NCI-H226 (cell line): ENCODE results near the gene NUP210.

ENCODE experiments used
- DNase-seq: peaks from one replicate; pipeline ENCODE4 v3.0.0-alpha.2; 2015

NUP210 gene

DNA sequence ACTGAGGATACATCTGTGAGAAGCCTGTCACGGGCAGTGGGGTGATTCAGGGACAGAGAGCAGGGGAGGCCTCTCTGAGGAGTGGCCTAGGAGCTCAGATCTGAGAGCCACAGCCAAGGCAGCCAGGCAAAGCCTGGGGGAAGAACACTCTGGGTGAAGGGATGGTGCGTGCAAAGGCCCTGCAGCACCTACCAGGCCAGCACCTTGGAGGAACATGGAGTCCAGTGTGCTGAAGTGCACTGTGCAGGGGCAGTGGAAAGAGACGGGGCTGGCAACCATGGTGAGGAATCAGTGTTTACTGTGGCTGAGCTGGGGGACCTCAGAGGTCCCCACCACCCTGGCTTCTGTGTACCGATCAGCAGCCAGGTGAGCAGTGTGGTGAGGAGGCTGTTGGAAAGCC lies 48.0 kb downstream of the NUP210 start:
- no peak for DNase-seq

DNA sequence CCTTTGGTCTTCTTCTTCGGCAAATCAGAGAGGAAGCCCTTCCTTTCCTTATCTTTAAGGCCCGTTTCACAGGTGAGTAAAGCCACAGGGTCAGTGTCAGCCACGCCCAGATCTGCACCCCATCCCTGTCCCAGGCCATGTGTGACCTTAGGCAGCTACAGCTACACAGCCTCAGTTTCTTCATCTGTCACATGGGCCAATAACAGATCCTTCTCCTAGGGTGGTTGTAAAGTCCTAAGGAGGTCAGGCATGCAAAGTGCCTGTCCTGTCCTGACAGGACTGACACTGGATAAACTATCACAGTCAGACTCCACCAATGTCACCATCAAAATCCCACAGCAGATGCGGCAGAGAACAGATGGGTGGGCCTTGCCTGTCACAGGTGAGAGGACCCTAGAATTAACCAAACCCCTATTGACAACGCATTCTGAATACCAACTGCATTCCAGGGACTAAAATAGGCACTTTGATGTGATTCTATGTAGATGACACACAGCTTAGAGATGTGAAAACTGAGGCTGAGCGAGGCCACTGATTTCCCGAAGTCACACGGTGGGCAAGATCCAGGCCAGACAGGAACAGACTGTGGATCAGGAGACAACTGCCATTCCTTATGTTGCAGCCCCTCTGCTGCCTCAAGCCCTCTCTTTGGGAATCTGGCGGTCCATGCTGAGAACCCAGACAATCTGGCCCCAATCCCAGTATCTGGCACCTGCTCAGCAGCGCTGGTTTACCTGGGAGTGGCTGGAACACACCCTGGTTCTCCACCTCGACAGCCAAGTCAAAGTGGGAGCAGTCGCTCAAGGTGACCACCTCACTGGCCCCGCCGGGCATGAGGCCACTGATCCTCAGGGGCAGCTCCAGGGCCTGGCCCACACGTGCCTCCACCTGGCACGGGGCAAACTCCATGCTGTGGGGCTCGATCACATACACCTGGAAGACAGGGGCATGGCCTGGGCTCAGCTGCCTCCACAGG lies 48.7 kb downstream of the NUP210 start:
- no peak for DNase-seq

DNA sequence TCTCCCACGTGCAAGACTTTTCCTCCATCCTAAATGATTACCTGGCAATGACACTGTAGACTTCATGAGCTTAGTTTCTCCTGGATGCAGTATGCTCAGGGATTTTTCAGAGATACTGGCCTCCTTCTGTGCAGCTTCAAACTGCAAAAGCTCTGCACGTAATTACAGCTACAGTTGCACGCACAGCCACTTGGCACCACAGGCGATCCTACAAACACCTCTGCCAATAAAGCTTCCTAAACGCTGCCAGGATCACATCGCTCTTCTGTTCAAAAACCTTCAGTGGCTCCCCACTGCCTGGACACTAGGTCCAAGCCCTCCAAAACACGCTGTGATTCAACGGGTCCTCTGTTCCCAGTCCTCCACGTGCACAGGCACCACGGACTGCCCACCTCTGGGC lies 49.5 kb downstream of the NUP210 start:
- no peak for DNase-seq

DNA sequence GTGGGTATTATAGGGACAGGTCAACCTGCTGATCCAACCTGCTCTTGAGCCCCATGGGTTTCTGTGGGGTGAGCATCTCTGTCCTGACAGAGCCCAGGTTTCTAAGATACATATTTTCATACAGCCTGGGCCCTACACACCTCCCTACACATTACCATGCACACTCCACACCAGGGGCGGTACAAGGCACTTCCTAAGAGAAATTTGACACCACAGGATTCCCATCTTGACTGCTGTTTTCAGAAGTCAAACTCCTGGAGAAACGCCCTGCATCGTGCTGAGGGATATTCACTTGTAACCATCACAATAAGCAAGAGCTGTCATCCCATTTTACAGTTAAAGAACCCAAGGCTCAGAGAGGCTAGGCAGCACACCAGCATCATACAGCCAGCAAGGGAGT lies 50.1 kb downstream of the NUP210 start:
- DNase-seq, result no peak

DNA sequence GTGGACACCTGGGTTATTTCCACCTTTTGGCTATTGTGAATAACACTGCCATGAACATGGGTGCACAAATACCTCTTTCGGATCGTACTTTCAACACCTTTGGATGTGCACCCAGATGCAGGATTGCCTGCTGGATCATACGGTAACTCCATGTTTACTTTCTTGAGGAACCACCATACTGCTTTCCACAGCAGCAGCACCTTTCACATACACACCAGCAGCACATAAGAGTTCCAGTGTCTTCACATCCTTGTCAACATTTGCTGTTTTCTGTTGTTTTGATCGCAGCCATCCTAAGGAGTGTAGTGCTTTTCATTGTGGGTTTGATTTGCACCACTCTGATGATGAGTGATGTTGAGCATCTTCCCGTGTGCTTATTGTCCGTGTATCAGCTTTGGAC lies 51.3 kb downstream of the NUP210 start:
- DNase-seq, result no peak

DNA sequence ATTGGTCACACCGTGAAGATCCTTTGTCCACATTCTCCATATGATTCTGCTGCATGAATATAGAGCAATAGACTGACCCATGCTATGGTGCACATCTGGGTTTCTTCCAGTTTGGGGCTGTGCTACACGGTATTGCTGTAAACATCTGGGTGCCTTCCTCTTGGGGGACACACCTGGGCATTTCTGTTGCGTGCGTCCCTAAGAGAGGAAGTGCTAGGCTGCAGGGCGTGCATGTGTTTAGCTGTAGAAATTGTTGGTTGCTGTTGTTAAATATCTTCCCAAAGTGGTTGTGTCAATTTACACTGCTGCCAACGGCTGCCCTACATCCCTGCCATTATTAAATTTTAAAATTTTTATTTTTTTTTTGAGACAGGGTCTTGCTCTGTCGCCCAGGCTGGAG lies 52.4 kb downstream of the NUP210 start:
- no peak for DNase-seq

DNA sequence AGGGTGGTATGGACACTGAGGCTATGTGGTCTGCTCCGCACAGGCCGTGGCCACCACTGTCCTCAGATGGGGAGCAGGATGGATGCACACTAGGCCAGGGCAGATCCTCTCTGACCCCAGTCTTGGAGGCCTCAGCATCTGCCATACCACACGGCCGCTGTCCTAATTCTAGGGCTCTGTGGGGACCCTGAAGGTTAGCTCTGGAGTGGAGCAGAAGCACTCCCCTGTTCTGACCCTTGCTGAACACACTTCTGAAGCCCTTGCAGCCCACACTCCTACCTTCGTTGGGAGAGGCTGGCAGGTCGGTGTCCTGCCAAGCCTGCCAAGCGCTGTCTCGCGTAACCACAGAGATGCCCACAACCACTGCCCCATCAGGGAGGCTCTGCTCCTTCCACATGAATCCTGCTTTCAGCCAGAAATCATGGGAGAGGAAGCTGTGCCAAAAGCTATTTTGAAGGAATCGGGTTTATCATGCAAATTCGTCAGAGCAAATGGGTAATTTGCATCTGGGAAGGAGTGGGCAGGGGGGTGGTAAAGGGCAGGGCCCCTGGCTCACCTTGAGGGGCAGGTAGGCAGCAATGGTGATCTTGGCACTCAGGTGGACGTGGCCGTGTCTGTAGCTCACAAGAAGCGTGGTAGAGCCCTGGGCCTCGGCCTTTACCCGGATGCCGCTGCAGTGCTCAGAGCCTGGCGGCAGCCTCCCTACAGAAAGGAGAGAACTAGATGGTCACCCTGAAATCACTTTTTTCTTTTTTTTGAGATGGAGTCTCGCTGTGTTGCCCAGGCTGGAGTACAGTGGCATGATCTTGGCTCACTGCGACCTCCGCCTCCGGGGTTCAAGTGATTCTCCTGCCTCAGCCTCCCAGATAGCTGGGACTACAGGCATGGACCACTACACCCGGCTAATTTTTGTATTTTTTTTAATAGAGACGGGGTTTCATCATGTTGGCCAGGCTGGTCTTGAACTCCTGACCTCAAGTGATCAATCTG lies 54.4 kb downstream of the NUP210 start:
- no peak for DNase-seq

DNA sequence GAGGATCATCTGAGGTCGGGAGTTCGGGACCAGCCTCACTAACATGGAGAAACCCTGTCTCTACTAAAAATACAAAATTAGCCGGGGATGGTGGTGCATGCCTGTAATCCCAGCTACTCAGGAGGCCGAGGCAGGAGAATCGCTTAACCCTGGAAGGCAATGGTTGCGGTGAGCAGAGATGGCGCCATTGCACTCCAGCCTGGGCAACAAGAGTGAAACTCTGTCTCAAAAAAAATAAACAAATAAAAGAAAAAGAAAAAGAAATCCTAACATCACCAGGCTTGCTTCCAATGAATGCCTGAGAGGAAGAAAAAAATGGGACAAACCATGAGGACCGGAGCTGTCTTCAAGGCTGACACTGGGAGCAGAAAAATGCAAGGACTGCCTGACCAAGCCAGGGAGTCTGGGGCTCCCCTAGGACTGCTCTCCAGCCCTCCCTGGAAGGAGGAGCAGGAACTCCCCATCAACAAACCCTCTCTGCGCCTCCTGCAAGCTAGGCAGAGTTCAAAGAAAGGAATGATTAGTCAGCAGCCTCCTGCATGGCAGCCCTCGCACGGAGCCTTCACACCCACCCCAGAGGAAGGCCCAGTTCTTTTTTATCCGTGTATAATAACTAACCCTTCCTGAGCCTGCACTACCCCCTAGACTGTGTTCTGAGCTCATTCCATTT lies 55.4 kb downstream of the NUP210 start:
- no peak for DNase-seq

DNA sequence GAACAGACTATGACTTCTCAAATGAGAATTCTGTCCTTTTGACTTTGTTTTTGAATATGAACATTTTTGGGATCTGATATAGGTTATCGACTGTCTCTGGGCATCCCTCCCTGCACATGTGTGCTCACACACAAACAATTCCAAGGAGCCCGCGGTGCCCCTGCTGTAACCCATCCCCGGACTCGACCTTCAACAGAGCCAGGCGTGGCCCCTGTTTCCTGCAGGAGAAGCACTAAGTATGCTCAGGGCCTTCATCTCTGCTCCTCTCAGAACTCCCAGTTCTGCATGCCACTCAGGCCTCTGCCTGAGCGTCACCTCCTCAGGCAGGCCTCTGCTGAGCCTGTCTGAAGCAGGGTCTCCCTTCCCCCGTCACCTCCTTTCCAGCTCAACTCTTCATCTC lies 57.6 kb downstream of the NUP210 start:
- no peak for DNase-seq

DNA sequence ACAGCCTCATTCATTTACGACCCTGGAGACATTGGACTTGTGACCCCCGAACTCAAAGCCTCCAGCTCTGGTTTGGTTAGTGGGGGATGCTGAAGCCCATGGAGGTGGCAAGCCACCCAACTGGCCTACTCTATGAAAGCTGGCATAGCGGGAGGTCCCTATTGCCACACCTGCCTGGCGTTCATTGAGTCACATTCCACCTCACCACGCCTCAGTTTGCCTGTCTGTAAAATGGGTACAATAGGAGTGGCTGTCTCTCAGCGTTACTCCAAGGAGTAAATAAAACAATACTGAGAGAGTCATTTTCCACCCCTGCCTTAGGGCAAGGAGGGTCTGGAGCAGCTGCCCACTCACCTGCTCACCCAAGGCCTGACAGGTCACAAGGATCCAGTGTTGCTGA lies 60.2 kb downstream of the NUP210 start:
- no peak for DNase-seq

DNA sequence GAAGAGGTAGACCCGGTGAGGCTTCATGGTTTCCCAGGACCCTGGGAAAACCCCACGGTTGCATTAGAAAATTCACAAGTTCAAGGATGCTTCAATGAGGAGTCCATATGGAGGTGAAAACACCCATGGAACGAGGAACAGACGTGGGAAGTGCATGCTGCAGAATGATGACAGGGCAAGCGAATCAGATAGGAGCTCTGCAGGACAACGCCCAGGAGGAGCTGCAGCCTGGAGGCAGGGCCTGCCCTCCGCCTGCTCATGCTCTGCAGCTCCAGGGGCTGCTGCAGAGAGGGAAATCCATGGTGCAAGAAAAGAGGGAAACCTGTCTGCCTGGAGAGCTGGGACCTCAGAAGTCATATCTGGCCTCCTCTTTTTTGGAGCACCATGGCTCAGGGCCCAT lies 61.5 kb downstream of the NUP210 start:
- no peak for DNase-seq

DNA sequence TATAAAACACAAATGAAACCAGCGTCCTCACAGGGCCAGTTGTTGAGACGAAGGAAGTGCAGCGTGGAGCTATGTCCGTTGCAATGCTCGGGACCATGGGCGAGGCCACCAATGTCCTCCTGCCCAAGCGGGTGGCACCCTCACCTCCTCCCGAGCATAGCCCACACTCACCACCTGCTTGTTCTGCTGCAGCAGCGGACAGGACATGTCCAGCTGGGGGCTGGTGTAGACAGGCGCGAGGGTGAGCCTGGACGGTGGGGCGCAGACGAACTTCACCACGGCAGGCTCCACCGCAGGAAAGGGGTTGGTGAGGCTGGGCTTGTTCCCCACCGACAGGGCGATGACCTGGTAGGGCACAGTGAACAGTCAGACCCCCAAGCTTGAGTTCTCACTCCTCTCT lies 62.1 kb downstream of the NUP210 start:
- no peak for DNase-seq

DNA sequence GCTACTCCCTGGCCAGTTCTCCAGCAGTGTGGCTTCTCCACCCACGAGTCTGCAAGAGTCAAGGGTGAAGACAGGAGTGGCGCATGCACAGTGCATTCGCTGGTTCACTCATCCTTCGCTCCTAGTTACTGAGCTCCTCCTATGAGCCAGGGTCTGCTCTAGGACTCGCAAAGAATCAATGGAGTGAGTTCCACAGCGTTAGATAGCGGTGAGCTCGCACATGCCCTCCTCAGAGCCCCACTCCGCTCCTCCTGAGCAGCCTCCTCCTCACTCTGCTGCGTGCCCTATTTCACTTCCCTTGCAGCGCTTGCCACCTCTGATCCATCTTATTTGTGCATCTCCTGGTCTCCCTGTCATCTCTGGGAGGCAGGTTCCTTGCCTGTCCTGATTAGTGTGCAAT lies 63.0 kb downstream of the NUP210 start:
- no peak for DNase-seq

DNA sequence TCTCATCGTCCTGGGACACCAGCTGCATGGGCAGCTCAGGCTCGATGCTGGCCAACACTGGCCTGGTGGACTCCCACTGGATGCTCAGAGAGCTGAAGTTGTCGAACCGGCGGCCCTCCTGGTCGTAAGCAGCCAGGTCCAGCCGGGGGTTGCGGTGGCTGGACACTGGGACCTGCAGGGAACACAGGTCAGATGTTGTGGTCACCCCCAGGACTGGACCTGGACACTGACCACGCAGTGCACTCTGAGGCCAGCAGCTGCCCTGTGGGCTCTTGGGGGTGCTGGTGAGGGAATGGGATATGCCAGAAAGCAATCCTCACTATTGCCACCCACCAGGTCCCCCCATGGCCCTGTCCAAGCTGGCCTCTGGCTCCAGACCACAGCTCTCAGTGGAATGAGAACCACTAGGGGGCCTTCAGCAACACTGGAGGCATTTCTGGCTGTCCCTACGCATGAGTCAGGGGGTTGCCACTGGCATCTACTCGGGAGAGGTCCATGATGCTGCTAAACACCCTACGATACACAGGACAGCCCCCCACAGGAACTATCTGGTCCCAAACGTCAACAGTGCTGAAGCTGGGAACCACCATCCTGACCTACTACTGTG lies 66.1 kb downstream of the NUP210 start:
- DNase-seq, result peak; percentile 7

DNA sequence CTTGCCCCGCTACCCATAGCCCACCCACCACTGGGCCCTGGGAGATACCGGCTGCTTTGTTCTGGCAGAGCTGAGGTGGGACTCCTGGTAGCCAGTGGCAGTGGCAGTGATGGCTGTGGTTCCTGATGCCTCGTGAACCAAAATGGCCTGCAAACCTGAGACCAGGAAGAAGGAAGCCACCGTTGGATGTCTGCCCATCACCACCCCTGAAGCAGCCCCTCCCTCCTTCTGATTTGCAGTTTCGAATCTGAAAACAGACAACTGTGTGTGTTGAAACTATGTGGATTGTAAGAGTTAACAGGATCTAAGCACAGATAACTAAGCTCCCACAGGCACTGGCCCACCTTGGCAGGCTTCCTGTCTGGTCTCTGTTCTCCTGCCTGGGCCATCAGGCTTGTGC lies 66.6 kb downstream of the NUP210 start:
- DNase-seq, result no peak

DNA sequence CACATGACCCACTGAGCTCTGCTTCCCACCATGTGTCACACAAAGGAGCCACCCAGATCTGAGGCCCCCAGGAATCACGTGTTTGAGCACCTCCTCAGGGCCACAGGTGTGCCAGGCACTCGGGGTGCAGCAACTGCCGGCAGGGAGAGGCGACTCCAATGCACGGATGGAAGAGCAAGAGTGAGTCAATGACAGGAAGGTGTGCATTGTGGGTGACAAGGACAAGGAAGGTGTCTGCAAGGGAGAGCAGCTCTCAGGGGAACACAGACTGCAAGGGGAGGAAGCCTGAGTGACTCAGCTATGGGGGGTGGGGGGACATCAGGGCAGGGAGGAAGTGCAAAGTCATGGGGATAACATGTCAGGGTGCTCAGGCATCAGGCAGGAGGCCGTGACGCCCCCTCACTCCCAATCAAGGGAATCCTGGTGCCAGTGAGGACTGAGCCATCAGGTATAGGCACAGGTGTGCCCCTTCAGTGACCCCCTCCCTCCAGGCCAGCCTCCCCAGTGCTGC lies 67.4 kb downstream of the NUP210 start:
- DNase-seq, result no peak

DNA sequence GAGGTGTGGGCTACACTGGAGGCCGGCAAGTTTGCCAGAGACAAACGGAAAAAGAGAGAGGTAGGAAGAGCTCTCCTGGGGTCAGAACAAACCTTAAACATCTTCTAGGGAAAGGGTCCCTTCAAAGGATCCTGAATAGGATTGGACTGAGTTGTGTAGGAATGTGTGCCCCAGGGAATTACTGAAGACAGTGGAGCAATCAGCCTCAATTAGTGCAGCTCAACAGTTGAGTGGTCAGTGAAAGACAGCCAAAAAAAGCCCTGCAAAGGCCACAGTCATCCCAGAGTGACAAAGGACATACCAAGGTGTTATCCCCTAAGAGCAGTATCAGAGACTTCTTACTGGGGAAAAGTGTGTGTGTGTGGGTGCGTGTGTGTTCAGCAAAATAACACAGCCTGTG lies 70.3 kb downstream of the NUP210 start:
- no peak for DNase-seq

DNA sequence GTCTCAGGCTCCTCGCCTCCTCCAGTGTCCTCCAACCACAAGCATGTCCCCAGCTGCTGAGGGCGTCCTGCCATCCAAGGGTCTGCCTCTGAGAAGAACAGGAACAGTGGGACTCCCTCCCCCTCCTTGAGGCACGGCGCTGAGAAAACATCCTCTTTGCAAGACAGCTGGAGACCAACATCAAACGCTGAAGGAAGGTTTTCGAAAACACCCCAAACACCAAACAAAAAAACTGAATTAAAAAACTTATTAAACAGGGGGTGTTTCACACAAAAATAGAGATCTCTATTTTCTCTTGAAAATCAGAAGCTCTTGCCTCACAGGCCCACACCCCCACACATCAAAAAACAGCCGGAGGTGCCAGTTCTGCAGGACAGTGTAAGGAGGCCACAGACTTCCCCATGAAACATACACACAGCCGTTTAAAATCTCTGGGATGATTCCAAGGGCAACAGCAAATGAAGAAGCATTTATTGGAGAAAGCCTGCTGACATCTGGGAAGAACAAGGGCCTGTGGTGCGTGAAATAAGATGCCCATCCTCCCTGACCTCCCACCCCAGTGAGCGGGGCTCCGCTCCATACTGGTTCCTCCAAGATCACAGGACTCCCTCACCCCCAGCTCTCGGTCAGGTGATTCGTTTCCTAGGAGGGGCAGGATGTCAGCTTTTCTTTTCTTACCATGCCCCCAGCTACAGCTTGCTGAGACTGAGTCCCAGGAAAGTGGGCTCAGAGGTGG lies 71.3 kb downstream of the NUP210 start:
- DNase-seq, result no peak

DNA sequence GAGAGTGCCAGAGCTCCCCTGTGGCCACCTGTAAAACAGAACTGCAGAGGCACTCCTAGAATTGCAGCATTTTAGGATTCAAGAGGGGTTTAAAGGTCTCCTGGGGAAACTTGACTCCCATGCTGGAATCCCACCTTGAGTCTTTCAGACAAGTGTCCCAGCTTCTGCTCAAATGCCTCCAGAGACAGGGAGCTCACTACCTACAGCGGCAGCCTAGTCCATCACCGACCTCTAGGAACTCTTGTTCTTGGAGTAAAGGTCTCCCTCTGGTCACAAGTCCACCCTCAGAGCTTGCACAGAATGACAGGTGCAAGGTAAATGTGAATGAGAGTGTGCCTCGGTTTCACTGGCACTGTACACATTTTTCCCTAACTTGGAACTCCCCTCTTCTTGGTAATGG lies 72.0 kb downstream of the NUP210 start:
- DNase-seq, result no peak

DNA sequence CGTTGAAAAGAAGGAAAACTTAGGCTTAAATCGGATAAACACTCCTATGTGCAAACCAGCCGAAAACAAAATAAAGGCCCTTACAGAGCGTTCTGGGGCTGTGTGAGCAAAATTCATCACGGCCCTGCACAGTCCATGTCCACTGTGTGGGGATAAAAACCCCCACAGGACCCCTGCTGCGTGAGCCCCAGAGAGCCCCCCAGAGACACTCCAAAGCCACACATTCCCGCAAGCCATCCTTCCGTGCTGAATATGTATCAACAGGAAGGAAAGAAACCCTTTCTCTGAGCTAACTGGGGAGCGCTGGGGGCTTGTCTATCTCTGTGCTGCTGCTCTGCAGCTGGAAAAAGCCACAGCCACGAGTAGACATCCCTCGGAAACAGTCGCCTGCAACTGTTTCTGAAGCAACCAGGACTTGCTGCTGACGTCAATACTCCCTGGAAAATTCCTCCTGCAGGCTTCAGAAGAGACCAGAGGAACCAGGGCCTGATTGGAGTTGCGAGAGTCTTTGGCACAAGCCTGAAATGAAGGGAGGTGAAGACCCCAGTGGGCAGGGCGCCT lies 72.7 kb downstream of the NUP210 start:
- no peak for DNase-seq
